Smooth muscle cell (in vitro differentiated cells): ENCODE data around the gene MEIOSIN. TPM values are rescaled to one million over a fixed set of nuclear protein-coding genes. Genes with fewer than 3 reads are reported as not detected.

Experiments used
- DNase-seq: peaks from one replicate; lab custom pipeline; 2025; ENCODE audit not compliant: unreplicated experiment; lab: John Stamatoyannopoulos, UW
- H2AFZ ChIP-seq: fragments of 200-600 bp; sonication (generic); 2 replicates; pipeline ENCODE4 v1.6.0; 2016; ENCODE audit warnings: antibody characterized with exemption, low read depth, mild to moderate bottlenecking
- H3F3A ChIP-seq: fragments of 200-600 bp; sonication (generic); 2 replicates; pipeline ENCODE4 v1.6.0; 2017; ENCODE audit warnings: antibody characterized with exemption, low read depth
- H3K27ac ChIP-seq: fragments of 200-600 bp; sonication (generic); 2 replicates; pipeline ENCODE4 v1.5.1; 2016; ENCODE audit warnings: low read depth, mild to moderate bottlenecking
- H3K27me3 ChIP-seq: fragments of 200-600 bp; sonication (generic); 2 replicates; pipeline ENCODE4 v1.6.1; 2016; ENCODE audit warnings: low read depth, mild to moderate bottlenecking
- H3K36me3 ChIP-seq: fragments of 200-600 bp; sonication (generic); 2 replicates; pipeline ENCODE4 v1.5.1; 2016; ENCODE audit warnings: low read depth
- H3K4me1 ChIP-seq: fragments of 200-600 bp; sonication (generic); 2 replicates; pipeline ENCODE4 v1.5.1; 2016; ENCODE audit warnings: low read depth
- H3K4me2 ChIP-seq: fragments of 200-600 bp; sonication (generic); 2 replicates; pipeline ENCODE4 v1.6.0; 2016; ENCODE audit warnings: mild to moderate bottlenecking
- H3K4me3 ChIP-seq: fragments of 200-600 bp; sonication (generic); 2 replicates; pipeline ENCODE4 v1.5.1; 2016; ENCODE audit warnings: mild to moderate bottlenecking
- H3K79me2 ChIP-seq: fragments of 200-600 bp; sonication (generic); 2 replicates; pipeline ENCODE4 v1.6.0; 2016; ENCODE audit warnings: low read depth, mild to moderate bottlenecking
- H3K9ac ChIP-seq: fragments of 200-600 bp; sonication (generic); 2 replicates; pipeline ENCODE4 v1.6.0; 2016; ENCODE audit warnings: low read depth
- H3K9me3 ChIP-seq: fragments of 200-600 bp; sonication (generic); replicated peaks from 2 replicates; pipeline ENCODE4 v1.5.1; 2016; ENCODE audit warnings: low read depth
- H4K20me1 ChIP-seq: fragments of 200-600 bp; sonication (generic); 2 replicates; pipeline ENCODE4 v1.6.0; 2016; ENCODE audit warnings: low read depth
- CTCF ChIP-seq: fragments of 200-600 bp; sonication (generic); IDR thresholded peaks from 2 replicates; pipeline ENCODE4 v1.5.1; 2017; ENCODE audit warnings: borderline replicate concordance, mild to moderate bottlenecking, antibody characterized with exemption; ENCODE audit not compliant: insufficient read depth, poor library complexity, severe bottlenecking
- WGBS: methylation state at CpG from one replicate; pipeline ENCODE4 v1.1.7; 2016; ENCODE audit warnings: low lambda C conversion rate; 5-methylcytosine and 5-hydroxymethylcytosine counted together
- polyA plus RNA-seq: library from polyadenylated mRNA; unstranded; fragments of >200 nt; fragmentation: Nextera tagmentation; extraction: Ambion mirVana; gene quantifications from 2 replicates; pipeline ENCODE4 v1.2.1, GENCODE V29; 2016
- total RNA-seq: library from RNA; depleted of rRNA; stranded (reverse); fragments of >200 nt; gene quantifications from 2 replicates; pipeline ENCODE4 v1.2.3, GENCODE V29; 2014

Gene MEIOSIN
- total and polyA plus RNA-seq, 2 experiments from 2014 or later, result not detected

GRCh38 chr19:45705115-45705514, 28.1 kb upstream of the MEIOSIN start:
- no peaks in the 10 kb centered on the region for H3K36me3 ChIP-seq
- no peaks in the 10 kb centered on the region for H3K4me1 ChIP-seq
- H3K4me3 ChIP-seq, result no peak overlapping the region
- 89% methylated on average over 9 of the region's 9 CpGs for WGBS
- no peak for TF ChIP-seq CTCF
- H3K27me3 ChIP-seq, result no peaks in the 10 kb centered on the region
- H3K9ac ChIP-seq, result no peak overlapping the region
- no peak for DNase-seq
- peaks cover 4% of the 10 kb centered on the region for H3F3A ChIP-seq
- no peak overlapping the region for H3K27ac ChIP-seq
- no peaks in the 10 kb centered on the region for H3K9me3 ChIP-seq
- no peaks in the 10 kb centered on the region for H3K79me2 ChIP-seq
- no peak overlapping the region for H3K4me2 ChIP-seq
- H2AFZ ChIP-seq, result no peak overlapping the region
- H4K20me1 ChIP-seq, result no peaks in the 10 kb centered on the region

GRCh38 chr19:45705710-45706415, 27.4 kb upstream of the MEIOSIN start:
- H3K4me3 ChIP-seq, result no peak overlapping the region
- no peak overlapping the region for H3K9ac ChIP-seq
- H3K79me2 ChIP-seq, result peaks cover 5% of the 10 kb centered on the region
- H2AFZ ChIP-seq, result no peak overlapping the region
- DNase-seq, result no peak
- no peak overlapping the region for H3K27ac ChIP-seq
- 97% methylated on average over 12 of the region's 12 CpGs for WGBS
- H4K20me1 ChIP-seq, result no peaks in the 10 kb centered on the region
- TF ChIP-seq CTCF, result no peak
- H3K4me2 ChIP-seq, result no peak overlapping the region
- no peaks in the 10 kb centered on the region for H3K4me1 ChIP-seq
- peaks cover 4% of the 10 kb centered on the region for H3F3A ChIP-seq
- H3K36me3 ChIP-seq, result no peaks in the 10 kb centered on the region
- no peaks in the 10 kb centered on the region for H3K27me3 ChIP-seq
- no peaks in the 10 kb centered on the region for H3K9me3 ChIP-seq

- H3K4me1 ChIP-seq, result no peaks in the 10 kb centered on the region
- no peaks in the 10 kb centered on the region for H4K20me1 ChIP-seq
- H3K79me2 ChIP-seq, result peaks cover 48% of the 10 kb centered on the region
- no peaks in the 10 kb centered on the region for H3K9me3 ChIP-seq
- H3K27ac ChIP-seq, result no peak overlapping the region
- peaks cover 4% of the 10 kb centered on the region for H3F3A ChIP-seq
- no peak for DNase-seq
- H3K36me3 ChIP-seq, result no peaks in the 10 kb centered on the region
- no peak overlapping the region for H3K4me2 ChIP-seq
- H3K27me3 ChIP-seq, result no peaks in the 10 kb centered on the region
- WGBS, result 91% methylated on average over 10 of the region's 10 CpGs
- no peak overlapping the region for H2AFZ ChIP-seq
- H3K4me3 ChIP-seq, result no peak overlapping the region
- no peak for TF ChIP-seq CTCF
- no peak overlapping the region for H3K9ac ChIP-seq
Measured at GRCh38 chr19:45710356-45711130, 22.7 kb upstream of the MEIOSIN start.
